GM10266 (cell line): ENCODE measurements around the gene TPRN.

Experiments used
- DNase-seq: peaks from one replicate; pipeline ENCODE4 v3.0.0; 2012; ENCODE audit errors: extremely low spot score
- CTCF ChIP-seq: IDR thresholded peaks from 2 replicates; pipeline ENCODE4 v1.5.1; 2012; ENCODE audit warnings: mild to moderate bottlenecking, low read depth; ENCODE audit not compliant: control insufficient read depth, insufficient read depth; ENCODE audit errors: missing control alignments

TPRN gene

GRCh38 chr9:137194909-137195308 is 5.6 kb downstream of the TPRN start:
- TF ChIP-seq CTCF = no peak
- no peak for DNase-seq

GRCh38 chr9:137194388-137194787 is 6.2 kb downstream of the TPRN start:
- TF ChIP-seq CTCF = no peak
- DNase-seq = no peak

- DNase-seq = no peak
- no peak for TF ChIP-seq CTCF
Observed at GRCh38 chr9:137193771-137194170, 6.8 kb downstream of the TPRN start.

GRCh38 chr9:137192859-137193258 is 7.7 kb downstream of the TPRN start:
- no peak for DNase-seq
- TF ChIP-seq CTCF = no peak

- no peak for TF ChIP-seq CTCF
- no peak for DNase-seq
Observed at GRCh38 chr9:137192448-137192780, 8.1 kb downstream of the TPRN start.

- no peak for TF ChIP-seq CTCF
Observed at GRCh38 chr9:137191691-137192447, 8.7 kb downstream of the TPRN start.

GRCh38 chr9:137191245-137191644 is 9.3 kb downstream of the TPRN start:
- TF ChIP-seq CTCF = no peak
- no peak for DNase-seq

More at GRCh38 chr9:137191691-137192447, 8.7 kb downstream of the TPRN start:
- DNase-seq = no peak
